Measurements from ENCODE around the gene ADAMTSL5.

ADAMTSL5 gene

GRCh38 chr19:1509602-1510441 lies 3.0 kb downstream of the ADAMTSL5 start:
- Histone ChIP-seq H3K4me1 (ENCODE audit: control insufficient read depth, insufficient read depth, low read length) (peaks cover 15% of the 10 kb centered on the region), H3K4me3 (ENCODE audit: low read length) (no peak overlapping the region), H3K9me3 (replicated peaks; ENCODE audit: low read length) (no peaks in the 10 kb centered on the region), H3K4me2 (ENCODE audit: low read length) (no peak overlapping the region), H3K36me3 (ENCODE audit: insufficient read depth, low read length) (no peaks in the 10 kb centered on the region), H3K9ac (ENCODE audit: low read depth, low read length) (no peak overlapping the region), H3K27me3 (ENCODE audit: control insufficient read depth, insufficient read depth, low read length) (peaks cover 13% of the 10 kb centered on the region)

DNA sequence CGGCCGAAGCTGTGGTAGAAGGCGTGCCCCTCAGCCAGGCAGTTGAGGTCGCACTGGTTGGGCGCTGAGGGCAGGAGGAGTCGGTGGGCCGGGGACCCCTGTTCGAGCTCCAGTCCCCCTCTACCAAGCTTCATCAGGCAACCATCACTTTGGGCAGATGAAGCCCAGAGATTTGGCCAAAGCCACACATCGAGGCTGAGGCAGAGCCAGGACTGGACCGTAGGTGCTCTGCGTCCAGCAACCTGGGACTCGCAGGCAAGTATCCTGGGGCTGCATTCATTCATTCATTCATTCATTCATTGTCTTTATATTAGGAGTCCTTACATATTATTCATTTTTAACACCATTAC lies 4.3 kb downstream of the ADAMTSL5 start:
- peak overlapping the region; percentile 41 for H3K4me3 ChIP-seq (ENCODE audit: low read length)

DNA sequence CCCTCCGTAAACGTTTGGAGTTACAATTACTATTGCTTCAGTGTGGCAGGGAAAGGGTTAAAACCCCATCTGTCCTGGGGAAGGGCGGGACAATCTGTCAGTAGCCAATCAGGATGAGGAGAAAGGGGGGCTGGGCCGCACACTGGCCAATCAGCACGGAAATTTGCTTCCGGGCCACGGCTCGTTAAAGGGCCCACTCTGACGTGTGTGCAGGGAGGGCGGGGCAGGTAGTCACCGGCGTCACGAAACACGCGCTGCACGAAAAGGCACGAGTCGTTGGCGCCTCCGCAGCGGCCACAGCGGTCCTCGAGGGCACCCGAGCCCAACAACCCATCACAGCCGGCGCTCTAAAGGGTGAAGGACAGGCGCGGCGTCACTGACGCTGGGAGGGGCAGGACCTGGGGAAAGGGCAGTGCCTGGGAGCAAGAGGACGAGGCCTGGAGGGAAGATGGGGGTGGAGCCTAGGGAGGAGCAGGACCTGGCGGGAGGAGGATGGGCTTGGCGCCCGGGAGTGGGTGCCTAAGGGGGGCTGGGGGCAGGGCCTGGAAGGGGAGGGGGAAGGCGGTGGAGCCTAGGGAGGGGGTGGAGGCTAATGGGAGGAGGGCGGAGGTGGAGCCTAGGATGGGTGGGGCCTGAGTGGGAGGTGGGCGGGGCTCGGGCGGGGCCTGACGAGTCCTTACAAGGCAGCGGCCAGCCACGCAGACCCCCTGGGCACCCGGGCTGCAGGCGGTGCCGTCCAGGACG lies 4.9 kb downstream of the ADAMTSL5 start:
- Histone ChIP-seq H3K27me3 (ENCODE audit: control insufficient read depth, insufficient read depth, low read length) (peaks cover 24% of the 10 kb centered on the region), H3K4me1 (ENCODE audit: control insufficient read depth, insufficient read depth, low read length) (peaks cover 13% of the 10 kb centered on the region), H3K4me3 (ENCODE audit: low read length) (peak overlapping the region; percentile 73), H3K4me2 (ENCODE audit: low read length) (peak overlapping the region; percentile 90), H3K9ac (ENCODE audit: low read depth, low read length) (peak overlapping the region; percentile 55), H3K36me3 (ENCODE audit: insufficient read depth, low read length) (no peaks in the 10 kb centered on the region), H3K9me3 (replicated peaks; ENCODE audit: low read length) (no peaks in the 10 kb centered on the region)

More for the DNA sequence above, 4.3 kb downstream of the ADAMTSL5 start:
- H3K4me1 ChIP-seq (ENCODE audit: control insufficient read depth, insufficient read depth, low read length), result peaks cover 15% of the 10 kb centered on the region
- H3K36me3 ChIP-seq (ENCODE audit: insufficient read depth, low read length), result no peaks in the 10 kb centered on the region
- peaks cover 18% of the 10 kb centered on the region for H3K27me3 ChIP-seq (ENCODE audit: control insufficient read depth, insufficient read depth, low read length)
- no peak overlapping the region for H3K9ac ChIP-seq (ENCODE audit: low read depth, low read length)
- no peaks in the 10 kb centered on the region for H3K9me3 ChIP-seq (replicated peaks; ENCODE audit: low read length)
- H3K4me2 ChIP-seq (ENCODE audit: low read length), result peak overlapping the region; percentile 58

GRCh38 chr19:1507192-1507660 lies 5.6 kb downstream of the ADAMTSL5 start:
- H3K4me3 ChIP-seq (ENCODE audit: low read length), result no peak overlapping the region
- no peaks in the 10 kb centered on the region for H3K9me3 ChIP-seq (replicated peaks; ENCODE audit: low read length)
- H3K4me1 ChIP-seq (ENCODE audit: control insufficient read depth, insufficient read depth, low read length), result peaks cover 10% of the 10 kb centered on the region
- no peaks in the 10 kb centered on the region for H3K36me3 ChIP-seq (ENCODE audit: insufficient read depth, low read length)
- peak overlapping the region; percentile 90 for H3K4me2 ChIP-seq (ENCODE audit: low read length)
- H3K27me3 ChIP-seq (ENCODE audit: control insufficient read depth, insufficient read depth, low read length), result peaks cover 28% of the 10 kb centered on the region
- no peak overlapping the region for H3K9ac ChIP-seq (ENCODE audit: low read depth, low read length)

DNA sequence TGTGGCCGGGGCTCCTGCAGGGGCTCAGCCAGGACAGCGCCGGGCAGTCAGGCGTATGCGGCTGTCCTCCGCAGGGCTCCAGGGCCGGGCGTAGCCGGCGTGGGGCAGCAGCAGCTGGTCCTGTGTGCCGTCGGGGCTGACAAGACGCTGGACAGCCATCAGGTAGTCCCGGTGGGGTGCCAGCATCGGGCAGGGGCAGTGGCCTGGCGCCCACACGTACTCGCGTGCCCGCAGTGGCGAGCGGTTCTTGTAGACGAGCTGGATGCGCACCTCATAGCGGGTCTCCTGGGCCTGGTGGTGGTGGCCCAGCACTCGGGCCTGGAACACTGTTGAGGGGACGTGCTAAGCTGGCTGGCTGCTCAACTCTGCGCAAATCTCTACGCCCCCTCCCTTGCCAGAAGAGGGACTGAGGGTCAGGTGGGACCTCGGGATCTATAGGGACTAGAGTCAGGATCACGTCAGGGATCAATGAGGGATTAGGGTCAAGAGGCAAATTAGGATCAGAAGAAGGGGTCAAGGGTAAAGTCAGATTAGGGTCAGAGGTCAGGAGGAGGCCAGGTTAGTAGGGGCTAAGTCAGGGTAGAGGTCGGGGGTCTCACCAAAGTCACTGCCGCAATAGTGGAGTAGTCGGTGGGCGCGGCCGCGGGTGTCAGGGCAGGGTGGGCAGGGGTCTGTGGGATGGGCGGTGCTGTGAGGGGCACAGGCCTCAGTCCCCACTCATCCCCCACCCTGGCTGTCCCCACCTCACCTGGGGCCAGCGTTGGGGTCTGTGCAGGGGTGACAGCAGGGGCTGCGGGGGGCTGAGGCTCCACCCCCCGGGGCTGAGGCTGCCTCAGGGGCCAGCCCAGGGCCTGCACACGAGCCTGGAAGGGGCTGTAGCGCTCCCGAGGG lies 6.6 kb downstream of the ADAMTSL5 start:
- H3K36me3 ChIP-seq (ENCODE audit: insufficient read depth, low read length), result no peaks in the 10 kb centered on the region
- H3K4me2 ChIP-seq (ENCODE audit: low read length), result no peak overlapping the region
- peaks cover 10% of the 10 kb centered on the region for H3K4me1 ChIP-seq (ENCODE audit: control insufficient read depth, insufficient read depth, low read length)
- no peak overlapping the region for H3K9ac ChIP-seq (ENCODE audit: low read depth, low read length)
- no peaks in the 10 kb centered on the region for H3K9me3 ChIP-seq (replicated peaks; ENCODE audit: low read length)
- H3K4me3 ChIP-seq (ENCODE audit: low read length), result no peak overlapping the region
- peaks cover 29% of the 10 kb centered on the region for H3K27me3 ChIP-seq (ENCODE audit: control insufficient read depth, insufficient read depth, low read length)

DNA sequence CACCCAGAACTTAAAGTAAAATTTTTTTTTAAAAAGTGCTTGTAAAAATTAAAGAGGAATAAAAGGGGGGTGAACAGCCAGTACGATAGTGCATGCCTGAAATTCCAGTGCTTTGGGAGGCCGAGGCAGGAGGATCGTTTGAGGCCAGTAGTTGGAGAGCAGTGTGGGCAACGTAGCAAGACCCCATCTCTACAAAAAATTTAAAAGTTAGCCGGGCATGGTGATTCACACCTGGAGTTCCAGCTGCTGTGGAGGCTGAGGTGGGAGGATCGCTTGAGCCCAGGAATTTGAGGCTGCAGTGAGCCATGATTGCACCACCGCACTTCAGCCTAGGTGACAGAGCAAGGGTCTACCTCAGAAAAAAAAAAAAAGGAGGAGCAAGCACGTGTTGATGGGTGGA lies 7.8 kb downstream of the ADAMTSL5 start:
- H3K4me1 ChIP-seq (ENCODE audit: control insufficient read depth, insufficient read depth, low read length), result peaks cover 4% of the 10 kb centered on the region
- peaks cover 32% of the 10 kb centered on the region for H3K27me3 ChIP-seq (ENCODE audit: control insufficient read depth, insufficient read depth, low read length)
- no peak overlapping the region for H3K9ac ChIP-seq (ENCODE audit: low read depth, low read length)
- H3K36me3 ChIP-seq (ENCODE audit: insufficient read depth, low read length), result no peaks in the 10 kb centered on the region
- H3K9me3 ChIP-seq (replicated peaks; ENCODE audit: low read length), result no peaks in the 10 kb centered on the region
- no peak overlapping the region for H3K4me2 ChIP-seq (ENCODE audit: low read length)
- H3K4me3 ChIP-seq (ENCODE audit: low read length), result no peak overlapping the region

- Histone ChIP-seq H3K4me1 (ENCODE audit: control insufficient read depth, insufficient read depth, low read length) (peaks cover 4% of the 10 kb centered on the region), H3K4me3 (ENCODE audit: low read length) (no peak overlapping the region), H3K4me2 (ENCODE audit: low read length) (no peak overlapping the region), H3K9me3 (replicated peaks; ENCODE audit: low read length) (no peaks in the 10 kb centered on the region), H3K27me3 (ENCODE audit: control insufficient read depth, insufficient read depth, low read length) (peaks cover 32% of the 10 kb centered on the region), H3K36me3 (ENCODE audit: insufficient read depth, low read length) (no peaks in the 10 kb centered on the region), H3K9ac (ENCODE audit: low read depth, low read length) (no peak overlapping the region)
Measured at GRCh38 chr19:1503925-1504773, 8.7 kb downstream of the ADAMTSL5 start.

DNA sequence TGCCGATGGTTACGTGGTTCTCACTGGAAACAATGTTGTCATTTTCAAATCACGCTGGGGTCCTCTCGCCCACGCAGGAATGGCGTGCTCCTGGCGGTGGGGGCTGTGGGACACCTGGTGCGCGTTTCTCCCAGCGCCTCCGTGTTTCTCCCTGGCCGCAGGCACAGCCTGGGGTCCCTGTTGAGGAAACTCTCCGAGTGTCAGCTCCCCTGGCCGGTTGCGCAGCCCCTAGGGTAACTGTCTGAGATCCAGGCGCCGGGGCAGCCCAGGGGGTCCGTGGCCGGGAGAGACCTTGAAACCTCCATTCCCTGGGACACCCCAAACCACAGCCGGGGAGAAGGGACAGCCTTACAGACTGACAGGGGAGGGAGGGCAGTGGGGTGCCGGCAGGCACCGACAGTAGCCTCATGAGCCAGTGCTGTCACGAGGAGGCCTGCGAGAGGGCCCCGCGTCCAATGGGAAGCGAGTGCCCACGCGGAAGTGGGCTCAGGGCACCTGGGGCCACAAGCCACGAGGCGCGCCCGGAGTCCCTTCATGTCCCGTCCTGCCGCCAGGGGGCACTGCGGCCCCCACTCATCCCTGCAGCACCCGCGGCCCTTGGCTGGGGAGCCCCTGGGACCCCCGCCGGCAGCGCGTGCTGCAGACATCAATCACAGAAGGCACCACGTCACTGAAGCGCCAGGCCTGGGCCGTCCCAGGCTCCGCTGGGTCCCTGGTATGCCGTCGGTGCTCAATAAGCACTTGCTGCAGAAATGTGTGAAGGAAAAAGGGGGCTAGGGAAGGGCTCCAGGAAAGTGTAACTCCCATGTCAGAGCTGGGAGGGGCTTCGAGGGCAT lies 9.5 kb downstream of the ADAMTSL5 start:
- Histone ChIP-seq H3K4me2 (ENCODE audit: low read length) (peak overlapping the region; percentile 37), H3K9me3 (replicated peaks; ENCODE audit: low read length) (no peaks in the 10 kb centered on the region), H3K27me3 (ENCODE audit: control insufficient read depth, insufficient read depth, low read length) (peaks cover 32% of the 10 kb centered on the region), H3K9ac (ENCODE audit: low read depth, low read length) (no peak overlapping the region), H3K4me1 (ENCODE audit: control insufficient read depth, insufficient read depth, low read length) (peaks cover 4% of the 10 kb centered on the region), H3K4me3 (ENCODE audit: low read length) (no peak overlapping the region), H3K36me3 (ENCODE audit: insufficient read depth, low read length) (no peaks in the 10 kb centered on the region)

DNA sequence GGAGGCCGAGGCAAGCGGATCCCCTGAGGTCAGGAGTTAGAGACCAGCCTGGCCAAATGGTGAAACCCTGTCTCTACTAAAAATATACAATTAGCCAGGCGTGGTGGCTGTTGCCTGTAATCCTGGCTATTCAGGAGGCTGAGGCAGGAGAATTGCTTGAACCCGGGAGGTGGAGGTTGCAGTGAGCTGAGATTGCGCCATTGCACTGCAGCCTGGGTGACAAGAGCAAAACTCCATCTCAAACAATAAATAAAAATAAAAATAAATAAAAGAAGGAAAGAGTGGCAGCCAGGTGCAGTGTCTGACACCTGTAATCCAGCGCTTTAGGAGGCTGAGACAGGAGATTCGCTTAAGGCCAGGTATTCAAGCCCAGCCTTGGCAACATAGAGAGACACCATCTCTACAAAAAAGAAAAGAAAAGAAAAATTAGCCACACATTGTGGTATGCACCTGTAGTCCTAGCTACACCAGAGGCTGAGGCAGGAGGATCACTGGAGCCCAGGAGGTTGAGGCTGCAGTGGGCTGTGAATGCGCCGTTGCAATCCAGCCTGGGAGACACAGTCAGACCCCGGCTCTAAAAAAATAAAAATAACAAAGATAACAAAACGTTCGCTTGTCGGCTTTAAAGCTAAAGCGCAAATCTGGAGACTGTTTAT lies 10.3 kb downstream of the ADAMTSL5 start:
- Histone ChIP-seq H3K9me3 (replicated peaks; ENCODE audit: low read length) (no peaks in the 10 kb centered on the region), H3K27me3 (ENCODE audit: control insufficient read depth, insufficient read depth, low read length) (peaks cover 38% of the 10 kb centered on the region), H3K36me3 (ENCODE audit: insufficient read depth, low read length) (no peaks in the 10 kb centered on the region), H3K4me3 (ENCODE audit: low read length) (no peak overlapping the region), H3K4me1 (ENCODE audit: control insufficient read depth, insufficient read depth, low read length) (peaks cover 4% of the 10 kb centered on the region), H3K4me2 (ENCODE audit: low read length) (no peak overlapping the region), H3K9ac (ENCODE audit: low read depth, low read length) (no peak overlapping the region)

DNA sequence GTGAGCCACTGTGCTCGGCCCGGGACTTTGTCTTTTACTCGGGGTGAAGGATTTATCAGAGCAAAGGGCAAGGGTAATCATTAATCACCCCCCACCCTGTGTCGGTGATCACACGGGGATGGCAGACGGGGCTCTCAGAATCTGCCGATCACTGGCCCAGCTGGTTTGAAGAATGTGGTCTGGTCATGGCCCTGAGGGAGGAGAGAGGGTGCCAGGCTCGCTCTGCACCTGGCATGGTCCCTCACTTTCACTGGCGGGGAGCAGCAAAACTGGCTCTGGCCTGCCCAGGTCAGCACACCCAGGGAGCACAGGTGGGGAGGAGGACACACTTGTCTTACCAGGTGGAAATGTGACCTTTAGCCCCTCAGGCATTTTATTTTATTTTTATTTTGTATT lies 11.6 kb downstream of the ADAMTSL5 start:
- Histone ChIP-seq H3K36me3 (ENCODE audit: insufficient read depth, low read length) (no peaks in the 10 kb centered on the region), H3K4me3 (ENCODE audit: low read length) (no peak overlapping the region), H3K9me3 (replicated peaks; ENCODE audit: low read length) (no peaks in the 10 kb centered on the region), H3K9ac (ENCODE audit: low read depth, low read length) (no peak overlapping the region), H3K27me3 (ENCODE audit: control insufficient read depth, insufficient read depth, low read length) (peaks cover 51% of the 10 kb centered on the region), H3K4me2 (ENCODE audit: low read length) (no peak overlapping the region), H3K4me1 (ENCODE audit: control insufficient read depth, insufficient read depth, low read length) (peaks cover 4% of the 10 kb centered on the region)
